ENCODE measurements around the gene ZNF552.
"Not testable (repeated sequence)": the region's sequence is repeated elsewhere in the genome, so short reads cannot be mapped to it uniquely, and the experiment has no call there.

ZNF552 gene

DNA sequence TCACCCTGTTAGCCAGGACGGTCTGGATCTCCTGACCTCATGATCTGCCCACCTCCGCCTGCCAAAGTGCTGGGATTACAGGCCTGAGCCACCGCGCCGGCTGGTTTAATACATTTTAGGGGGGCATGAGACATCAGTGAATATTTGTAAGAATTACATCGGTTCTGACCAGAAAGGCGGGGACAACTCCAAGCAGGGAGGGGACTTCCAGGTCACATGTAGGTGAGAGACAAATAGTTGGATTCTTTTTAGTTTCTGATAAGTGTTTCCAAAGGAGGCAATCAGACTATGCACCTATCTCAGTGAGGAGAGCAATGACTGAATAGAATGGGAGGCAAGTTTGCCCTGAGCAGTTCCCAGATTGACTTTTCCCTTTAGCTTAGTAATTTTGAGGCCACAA is 3.7 kb upstream of the ZNF552 start:
- DNase-seq (ENCODE audit: low read depth, low spot score): no peak

DNA sequence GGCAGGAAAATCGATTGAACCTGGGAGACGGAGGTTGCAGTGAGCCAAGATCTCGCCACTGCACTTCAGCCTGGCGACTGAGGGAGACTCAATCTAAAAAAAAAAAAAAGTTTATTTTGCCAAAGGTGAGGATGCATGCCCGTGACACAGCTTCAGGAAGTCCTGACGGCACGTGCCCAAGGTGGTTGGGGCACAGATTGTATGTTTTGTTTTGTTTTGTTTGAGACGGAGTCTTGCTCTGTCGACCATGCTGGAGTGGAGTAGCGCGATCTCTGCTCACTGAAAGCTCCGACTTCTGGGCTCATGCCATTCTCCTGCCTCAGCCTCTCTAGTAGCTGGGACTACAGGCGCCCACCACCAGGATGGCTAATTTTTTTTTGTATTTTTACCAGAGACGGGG is 3.3 kb upstream of the ZNF552 start:
- no peak for DNase-seq (ENCODE audit: low read depth, low spot score)

DNA sequence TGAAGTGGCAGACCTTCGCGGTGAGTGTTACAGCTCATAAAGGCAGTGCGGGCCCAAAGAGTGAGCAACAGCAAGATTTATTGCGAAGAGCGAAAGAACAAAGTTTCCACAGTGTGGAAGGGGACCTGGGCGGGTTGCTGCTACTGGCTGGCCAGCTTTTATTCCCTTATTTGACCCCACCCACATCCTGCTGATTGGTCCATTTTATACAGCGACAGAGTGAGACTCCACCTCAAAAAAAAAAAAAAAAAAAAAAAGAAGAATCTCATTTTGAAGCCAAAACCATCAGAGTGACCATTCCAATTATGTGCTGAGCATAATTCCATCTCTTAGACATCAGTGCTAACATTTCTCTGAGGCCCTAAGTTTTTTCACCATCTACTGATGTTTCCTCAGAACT is 1.9 kb upstream of the ZNF552 start:
- DNase-seq (ENCODE audit: low read depth, low spot score): no peak

DNA sequence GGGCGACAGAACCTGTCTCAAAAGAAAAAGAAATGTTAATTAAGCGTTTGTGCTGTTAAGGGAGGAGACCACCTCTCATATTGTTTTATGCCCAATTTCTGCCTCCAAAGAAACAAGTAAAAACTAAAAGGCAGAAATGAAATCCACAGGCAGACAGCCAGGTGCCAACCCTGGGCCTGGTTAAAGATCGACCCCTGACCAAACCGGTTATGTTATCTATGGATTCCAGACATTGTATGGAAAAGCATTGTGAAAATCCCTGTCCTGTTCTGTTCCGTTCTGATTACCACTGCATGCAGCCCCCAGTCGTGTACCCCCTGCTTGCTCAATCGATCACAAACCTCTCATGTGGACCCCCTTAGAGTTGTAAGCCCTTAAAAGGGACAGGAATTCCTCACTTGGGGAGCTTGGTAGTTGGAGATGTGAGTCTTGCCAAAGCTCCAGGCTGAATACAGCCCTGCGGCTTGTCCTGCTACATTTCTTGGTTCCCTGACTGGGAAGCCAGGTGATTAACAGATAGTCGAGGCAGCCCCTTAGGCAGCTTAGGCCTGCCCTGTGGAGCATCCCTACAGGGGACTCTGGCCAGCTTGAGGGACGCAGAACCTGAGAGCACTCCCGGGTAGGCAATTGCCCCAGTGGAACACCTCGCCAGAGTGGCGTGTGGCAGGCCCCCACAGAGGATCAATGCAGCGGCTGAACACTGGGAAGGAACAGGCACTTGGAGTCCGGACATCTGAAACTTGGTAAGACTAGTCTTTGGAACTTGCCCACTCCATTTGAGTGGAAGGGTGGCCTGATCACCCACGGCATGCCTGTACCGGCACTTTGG is 748 bp upstream of the ZNF552 start:
- no peak for DNase-seq (ENCODE audit: low read depth, low spot score)

DNA sequence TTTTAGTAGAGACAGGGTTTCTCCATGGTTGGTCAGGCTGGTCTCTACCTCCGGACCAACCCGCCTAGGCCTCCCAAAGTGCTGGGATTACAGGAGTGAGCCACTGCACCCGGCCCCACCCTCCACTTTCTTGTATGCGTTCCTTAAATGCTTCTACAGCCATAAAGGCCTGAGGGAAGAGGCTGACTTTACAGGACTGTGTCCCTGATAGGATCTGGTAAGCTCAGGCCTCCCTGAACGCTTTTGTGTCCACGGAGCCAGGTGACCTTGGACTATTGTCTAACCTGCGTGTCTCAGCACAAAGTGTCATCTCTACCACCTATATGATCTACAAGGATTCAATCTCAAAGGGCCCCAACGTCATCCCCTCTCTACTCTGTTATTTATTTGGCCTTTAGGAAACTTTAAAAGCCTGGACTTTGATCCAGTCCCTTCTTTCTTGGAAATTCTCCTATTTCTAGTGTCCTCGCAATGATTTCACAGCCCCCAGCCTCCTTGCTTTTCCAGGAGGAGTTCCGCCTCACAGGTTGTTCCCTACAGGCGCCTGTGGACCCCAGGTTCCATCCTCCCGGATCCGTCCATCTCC is 701 bp downstream of the ZNF552 start:
- no peak for DNase-seq (ENCODE audit: low read depth, low spot score)

DNA sequence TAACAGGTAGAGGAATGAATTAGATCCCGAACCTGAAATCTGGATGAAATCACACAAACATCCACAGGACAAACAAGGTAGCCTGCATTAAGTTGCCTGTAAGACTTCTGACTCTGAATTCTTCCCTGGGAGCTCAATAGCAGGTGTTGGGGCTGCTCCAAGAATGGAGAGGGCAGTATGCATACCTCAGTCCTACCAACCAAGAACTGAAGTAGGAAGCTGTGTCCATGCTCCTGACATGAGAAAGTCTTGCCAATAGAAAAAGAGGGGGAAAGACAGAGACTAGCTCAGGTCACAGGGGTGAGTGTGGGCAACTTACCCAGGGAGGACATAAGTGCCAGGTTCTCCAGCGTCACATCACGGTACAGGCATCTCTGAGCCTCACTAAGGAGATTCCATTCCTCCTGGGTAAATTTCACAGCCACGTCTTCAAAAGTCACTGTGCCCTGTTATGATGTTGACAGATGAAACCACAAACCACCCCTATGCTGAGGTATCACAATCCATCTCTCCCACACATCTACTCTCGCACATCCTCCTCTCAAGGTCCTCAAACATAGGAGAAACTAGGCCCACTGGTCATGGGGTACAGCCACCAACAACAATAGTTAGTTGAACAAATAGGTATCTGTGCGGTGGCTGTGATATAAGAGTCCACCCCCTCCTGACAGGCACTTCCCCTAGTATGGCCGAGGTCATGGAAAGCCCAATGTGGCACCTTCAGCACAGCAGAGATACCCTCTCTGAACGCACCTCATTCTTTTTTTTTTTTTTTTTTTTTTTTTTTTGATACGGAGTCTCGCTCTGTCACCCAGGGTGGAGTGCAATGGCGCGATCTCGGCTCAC is 1.5 kb downstream of the ZNF552 start:
- not testable (repeated sequence) for DNase-seq (ENCODE audit: low read depth, low spot score)

DNA sequence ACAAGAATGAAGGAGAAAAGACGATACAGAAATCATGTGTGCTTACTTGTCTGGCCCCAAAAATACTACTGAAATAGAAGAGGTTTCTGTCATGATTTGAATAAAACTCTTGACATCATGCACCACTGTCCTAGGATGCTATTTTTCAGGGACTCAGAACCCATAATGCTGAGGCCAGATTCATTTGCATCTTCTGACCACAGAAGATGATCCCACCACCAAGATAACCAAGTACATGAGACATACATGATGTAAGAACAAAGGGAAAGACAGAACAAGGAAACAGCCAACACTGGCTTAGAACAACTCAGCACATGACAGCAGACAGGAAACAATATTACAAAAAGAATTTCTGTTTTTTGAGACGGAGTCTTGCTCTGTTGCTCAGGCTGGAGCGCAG is 2.5 kb downstream of the ZNF552 start:
- DNase-seq (ENCODE audit: low read depth, low spot score): no peak

DNA sequence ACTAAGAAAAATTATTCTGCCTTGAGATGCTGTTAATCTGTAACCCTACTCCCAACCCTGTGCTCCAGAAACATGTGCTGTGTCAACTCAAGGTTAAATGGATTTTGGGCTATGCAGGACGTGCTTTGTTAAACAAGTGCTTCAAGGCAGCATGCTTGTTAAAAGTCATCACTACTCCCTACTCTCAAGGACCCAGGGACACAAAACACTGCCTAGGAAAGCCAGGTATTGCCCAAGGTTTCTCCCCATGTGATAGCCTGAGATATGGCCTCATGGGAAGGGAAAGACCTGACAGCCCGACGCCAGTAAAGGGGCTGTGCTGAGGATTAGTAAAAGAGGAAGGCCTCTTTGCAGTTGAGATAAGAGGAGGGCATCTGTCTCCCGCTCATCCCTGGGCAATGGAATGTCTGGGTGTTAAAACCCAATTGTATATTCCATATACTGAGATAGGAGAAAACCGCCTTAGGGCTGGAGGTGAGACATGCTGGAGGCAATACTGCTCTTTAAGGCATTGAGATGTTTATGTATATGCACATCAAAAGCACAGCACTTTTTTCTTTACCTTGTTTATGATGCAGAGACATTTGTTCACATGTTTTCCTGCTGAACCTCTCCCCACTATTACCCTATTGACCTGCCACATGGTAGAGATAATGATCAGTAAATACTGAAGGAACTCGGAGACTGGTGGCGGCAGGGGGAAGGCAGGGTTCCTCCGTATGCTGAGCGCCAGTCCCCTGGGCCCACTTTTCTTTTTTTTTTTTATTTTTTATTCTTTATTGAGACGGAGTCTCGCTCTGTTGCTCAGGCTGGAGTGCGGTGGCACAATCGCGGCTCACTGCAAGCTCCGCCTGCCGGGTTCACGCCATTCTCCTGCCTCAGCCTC is 4.1 kb downstream of the ZNF552 start:
- DNase-seq (ENCODE audit: low read depth, low spot score): not testable (repeated sequence)

DNA sequence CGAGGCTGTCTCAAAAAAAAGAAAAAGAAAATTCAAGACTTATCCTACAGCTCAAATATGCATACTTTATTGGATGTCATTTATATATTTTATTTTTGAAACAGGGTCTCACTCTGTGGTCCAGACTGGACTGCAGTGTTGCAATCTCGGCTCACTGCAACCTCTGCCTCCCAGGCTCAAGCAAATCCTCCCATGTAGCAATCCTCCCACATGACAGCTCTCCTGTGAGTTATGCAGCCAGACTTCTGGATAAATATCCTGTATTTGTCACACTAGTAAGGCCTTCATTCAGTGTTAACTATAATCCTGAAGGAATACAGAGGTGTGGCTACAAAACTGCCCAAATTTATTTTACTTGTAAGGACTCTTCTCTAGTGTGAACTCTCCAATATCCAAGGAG is 7.2 kb downstream of the ZNF552 start:
- no peak for DNase-seq (ENCODE audit: low read depth, low spot score)

DNA sequence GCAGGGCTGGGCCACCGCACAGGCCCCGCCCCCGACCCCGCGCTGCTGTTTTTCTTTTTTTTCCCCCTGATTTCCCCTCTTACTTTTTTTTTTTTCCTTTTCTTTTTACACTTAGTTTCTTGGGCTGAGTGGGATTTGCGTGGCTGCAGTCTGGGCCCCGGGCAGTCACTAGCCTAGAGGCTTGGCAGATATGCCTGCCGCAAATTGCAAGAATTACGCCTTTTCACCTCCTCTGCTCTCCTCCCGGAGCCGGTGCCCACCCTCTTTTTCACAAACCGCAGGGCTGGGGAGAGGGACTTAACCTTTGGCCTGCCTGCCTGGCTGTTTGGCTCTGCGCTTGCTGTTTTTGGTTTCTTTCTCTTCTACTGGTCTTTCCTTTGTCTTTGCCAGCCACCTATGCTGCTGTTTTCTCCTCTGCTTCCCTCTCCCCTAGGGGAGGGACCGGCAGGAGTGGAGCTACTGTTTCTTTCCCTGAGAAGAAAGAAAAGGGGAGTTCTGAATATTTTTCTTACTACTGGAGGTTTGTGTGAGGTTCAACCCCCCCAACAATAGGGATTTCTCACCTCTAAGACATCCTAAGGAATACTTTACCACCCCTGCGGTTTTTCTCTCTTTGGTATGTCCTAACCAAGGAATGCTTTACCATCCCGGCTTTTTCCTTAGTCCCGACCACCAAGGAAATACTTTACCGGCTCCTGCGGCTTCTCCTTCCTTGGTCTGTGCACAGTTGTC is 11.0 kb downstream of the ZNF552 start:
- DNase-seq (ENCODE audit: low read depth, low spot score): no peak

DNA sequence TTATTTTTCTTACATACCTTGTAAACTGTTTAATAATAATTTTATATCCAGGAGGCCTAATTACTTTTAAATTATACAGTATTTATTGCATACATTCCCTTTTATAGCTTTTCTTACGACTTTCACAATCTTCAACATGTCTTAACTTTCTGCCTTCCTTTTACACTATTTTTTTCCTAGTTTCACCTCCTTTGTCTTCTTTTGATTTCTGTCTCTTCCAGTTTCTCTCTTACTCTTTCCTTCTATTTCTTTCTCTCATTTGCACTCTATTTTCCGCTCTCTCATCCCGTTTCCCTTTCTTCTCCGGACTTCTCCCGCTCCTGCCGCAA is 11.5 kb downstream of the ZNF552 start:
- DNase-seq (ENCODE audit: low read depth, low spot score): no peak

DNA sequence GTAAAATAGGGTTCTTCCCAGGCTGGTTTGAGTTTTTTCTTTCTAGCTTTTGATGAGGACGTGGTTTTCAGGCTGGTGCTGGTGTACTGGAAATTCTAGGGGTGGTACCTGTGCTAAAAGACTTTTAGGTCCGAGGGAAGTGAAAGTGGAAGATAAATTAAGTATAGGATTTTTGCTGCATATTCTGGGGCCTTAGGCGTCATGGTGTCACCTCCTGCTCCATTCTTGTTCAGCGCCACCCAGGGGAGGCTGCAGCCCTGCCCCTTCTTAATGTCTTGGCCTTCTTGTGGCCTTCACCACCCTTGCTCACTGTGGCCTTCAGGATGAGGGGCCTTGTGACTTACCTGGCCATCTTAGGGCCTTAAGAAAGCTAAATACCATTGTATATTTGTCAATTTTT is 12.4 kb downstream of the ZNF552 start:
- DNase-seq (ENCODE audit: low read depth, low spot score): no peak

DNA sequence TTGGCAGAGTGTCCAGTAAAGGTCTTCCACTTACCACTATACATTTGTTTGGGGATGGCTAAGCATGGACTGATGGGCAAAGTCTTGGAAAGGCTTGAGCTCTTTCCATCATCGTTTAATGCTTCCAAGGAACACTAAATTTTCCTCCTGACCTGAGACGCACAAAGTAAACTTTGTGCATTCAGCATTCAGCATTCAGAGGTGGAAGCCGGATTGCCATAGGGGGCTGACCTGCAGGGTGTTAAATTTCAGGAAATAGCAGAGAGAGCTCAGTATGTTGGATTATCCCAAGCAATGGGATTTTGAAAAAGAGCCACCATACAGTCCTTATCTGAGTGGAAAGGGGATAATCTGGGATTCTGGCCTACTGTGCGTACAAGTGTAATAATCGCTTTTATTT is 14.0 kb downstream of the ZNF552 start:
- no peak for DNase-seq (ENCODE audit: low read depth, low spot score)

DNA sequence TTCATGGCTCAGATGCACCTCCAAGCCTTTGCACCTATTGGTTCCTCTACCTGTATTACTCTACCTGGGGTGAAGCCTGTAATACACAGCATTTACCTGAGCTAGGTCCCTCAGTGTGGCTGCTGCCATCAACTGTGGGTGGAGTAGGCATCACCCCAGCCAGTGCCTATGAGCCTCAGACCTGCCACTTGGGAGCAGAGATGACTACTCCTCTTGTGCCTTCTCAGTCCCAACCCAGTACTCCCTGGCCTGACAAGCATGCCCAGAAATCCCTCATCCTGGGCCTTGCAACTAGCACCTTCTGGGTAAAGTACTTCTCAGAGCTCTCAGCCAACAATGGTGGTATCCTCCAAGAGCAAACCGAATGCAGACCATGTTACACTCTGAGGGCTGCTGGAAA is 18.1 kb downstream of the ZNF552 start:
- DNase-seq (ENCODE audit: low read depth, low spot score): not testable (repeated sequence)

DNA sequence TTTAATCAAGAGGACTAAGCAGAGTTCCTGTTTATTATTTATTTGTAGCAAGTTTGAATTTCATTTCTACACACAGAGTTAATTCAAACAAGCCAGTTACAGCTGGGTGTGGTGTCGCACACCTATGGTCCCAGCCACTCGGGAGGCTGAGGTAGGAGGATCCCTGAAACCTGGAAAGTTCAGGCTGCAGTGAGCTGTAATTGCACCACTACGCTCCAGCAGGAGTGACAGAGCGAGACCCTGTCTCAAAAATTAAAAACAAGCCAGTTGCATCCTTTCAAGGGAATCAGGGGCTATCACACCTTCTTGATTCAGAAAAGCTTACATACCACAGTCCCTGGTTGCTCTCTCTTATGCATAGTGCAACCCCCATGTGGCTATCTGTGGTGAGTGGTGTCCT is 25.4 kb downstream of the ZNF552 start:
- no peak for DNase-seq (ENCODE audit: low read depth, low spot score)

DNA sequence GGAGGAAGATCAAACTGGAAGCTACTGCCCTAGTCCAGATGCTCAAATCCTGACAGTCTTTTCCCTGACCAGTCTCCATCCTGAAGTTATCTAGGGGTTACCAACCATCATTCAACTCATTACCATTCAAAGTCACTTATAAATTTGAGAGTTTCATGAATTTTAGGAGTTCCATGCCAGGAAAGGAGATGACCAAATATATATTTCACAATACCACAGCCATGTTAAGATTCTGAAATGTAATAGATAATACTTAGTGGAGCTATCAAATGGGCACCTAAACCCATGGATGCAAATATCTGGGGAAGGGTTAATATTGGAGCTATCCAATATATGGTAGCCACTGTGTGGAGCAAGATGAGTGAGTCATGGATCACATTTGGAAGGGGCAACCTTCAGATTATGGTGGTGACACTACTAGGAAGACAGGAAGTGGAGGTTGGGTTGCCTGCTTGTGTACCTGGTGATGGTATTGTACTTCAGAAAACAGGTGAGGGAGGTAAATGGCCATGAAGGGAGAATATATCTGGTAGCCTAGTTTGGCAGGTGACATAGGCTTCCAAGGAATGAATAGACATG is 26.5 kb downstream of the ZNF552 start:
- DNase-seq (ENCODE audit: low read depth, low spot score): no peak

DNA sequence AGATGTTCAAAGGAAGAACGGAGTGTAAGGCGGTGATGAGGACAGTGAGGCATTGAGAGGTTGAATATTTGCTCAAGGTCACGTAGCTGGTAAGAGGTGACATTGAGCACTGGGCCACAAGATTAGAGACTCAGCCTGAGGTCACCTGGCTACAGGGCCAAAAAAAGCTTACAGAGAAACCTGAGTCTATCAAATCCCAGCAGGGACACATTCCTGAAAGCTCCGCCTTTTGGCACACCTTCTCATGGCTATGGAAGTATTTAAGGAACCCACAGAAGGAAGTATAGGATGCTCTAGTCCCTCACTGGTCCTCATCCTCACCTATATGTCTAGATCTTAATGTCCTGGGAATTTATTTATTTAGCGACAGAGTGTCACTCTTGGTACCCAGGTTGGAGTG is 27.8 kb downstream of the ZNF552 start:
- DNase-seq (ENCODE audit: low read depth, low spot score): no peak

DNA sequence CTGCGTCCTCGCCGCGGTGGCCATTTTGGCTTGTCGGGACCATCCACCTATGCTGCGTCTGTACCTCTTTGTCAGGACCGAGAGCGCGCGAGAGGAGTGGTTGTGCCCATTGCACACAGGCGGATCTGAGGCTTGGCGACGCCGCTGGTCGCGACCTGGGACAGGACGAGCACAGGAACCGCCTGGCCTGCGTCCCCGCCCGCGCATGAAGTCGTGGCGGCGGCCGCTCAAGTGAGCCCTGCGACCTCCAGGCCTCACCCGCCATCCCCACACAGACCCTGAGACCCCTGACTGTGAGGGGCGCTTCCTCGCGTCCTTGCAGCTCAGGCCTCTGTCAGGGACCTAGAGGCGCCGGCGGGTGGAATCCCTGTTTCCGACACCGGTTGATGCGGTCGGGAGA is 28.4 kb downstream of the ZNF552 start:
- DNase-seq (ENCODE audit: low read depth, low spot score): no peak

DNA sequence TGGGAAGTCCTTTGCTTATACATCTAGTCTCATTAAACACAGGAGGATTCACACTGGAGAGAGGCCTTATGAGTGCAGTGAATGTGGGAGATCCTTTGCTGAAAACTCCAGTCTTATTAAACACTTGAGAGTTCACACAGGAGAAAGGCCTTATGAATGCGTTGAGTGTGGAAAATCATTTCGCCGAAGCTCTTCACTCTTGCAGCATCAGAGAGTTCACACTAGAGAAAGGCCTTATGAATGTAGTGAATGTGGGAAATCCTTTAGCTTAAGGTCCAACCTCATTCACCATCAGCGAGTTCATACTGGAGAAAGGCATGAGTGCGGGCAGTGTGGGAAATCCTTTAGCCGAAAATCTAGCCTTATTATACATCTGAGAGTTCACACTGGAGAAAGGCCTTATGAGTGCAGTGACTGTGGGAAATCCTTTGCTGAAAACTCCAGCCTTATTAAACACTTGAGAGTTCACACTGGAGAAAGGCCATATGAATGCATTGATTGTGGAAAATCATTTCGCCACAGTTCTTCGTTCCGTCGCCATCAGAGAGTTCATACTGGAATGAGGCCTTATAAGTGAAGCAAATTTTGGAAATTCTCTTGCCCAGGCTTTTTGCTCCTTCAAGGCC is 35.4 kb downstream of the ZNF552 start:
- DNase-seq (ENCODE audit: low read depth, low spot score): no peak

DNA sequence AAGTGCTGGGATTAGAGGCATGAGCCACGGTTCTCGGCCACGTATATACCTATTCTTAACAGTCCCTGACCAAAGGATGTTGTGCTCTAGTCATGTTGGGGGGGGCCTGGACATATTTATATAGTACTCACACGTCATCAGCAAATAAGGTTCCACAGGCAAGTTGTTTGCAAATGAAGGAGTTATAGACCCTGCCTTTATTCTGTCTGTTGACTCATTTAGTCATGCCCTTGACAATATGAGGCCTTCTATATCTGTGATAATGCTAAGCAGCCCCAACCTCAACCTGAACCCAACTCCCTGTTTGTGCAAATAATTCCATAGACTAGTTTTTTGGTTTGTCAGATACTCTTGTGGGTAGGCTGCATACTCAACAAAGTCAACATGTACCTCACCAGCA is 36.4 kb downstream of the ZNF552 start:
- no peak for DNase-seq (ENCODE audit: low read depth, low spot score)
